Neuronal stem cell (in vitro differentiated cells): ENCODE data around the gene ESYT2.

Experiments
- DNase-seq: peaks from one replicate; pipeline ENCODE4 v3.0.0-alpha.2; 2013; ENCODE audit warnings: low spot score
- H2AFZ ChIP-seq: one replicate; pipeline ENCODE4 v1.6.1; 2013; ENCODE audit warnings: mild to moderate bottlenecking, low read length, inconsistent platforms
- H2AK5ac ChIP-seq: 2 replicates; pipeline ENCODE4 v1.6.1; 2013; ENCODE audit warnings: low read depth, mild to moderate bottlenecking, inconsistent platforms, low read length, moderate library complexity, mixed read lengths
- H2BK120ac ChIP-seq: 2 replicates; pipeline ENCODE4 v1.6.1; 2013; ENCODE audit warnings: low read depth, mild to moderate bottlenecking, inconsistent platforms, low read length, moderate library complexity, mixed read lengths
- H2BK12ac ChIP-seq: one replicate; pipeline ENCODE4 v1.6.1; 2013; ENCODE audit warnings: low read length, inconsistent platforms
- H2BK15ac ChIP-seq: 2 replicates; pipeline ENCODE4 v1.6.1; 2013; ENCODE audit warnings: mild to moderate bottlenecking, low read length, inconsistent platforms, mixed read lengths
- H2BK5ac ChIP-seq: one replicate; pipeline ENCODE4 v1.6.1; 2013; ENCODE audit warnings: inconsistent platforms, mild to moderate bottlenecking, low read length, moderate library complexity
- H3K14ac ChIP-seq: one replicate; pipeline ENCODE4 v1.6.1; 2013; ENCODE audit warnings: low read length, inconsistent platforms
- H3K18ac ChIP-seq: 2 replicates; pipeline ENCODE4 v1.6.1; 2013; ENCODE audit warnings: low read length, inconsistent platforms
- H3K23ac ChIP-seq: 2 replicates; pipeline ENCODE4 v1.6.1; 2013; ENCODE audit warnings: low read depth, mild to moderate bottlenecking, mixed read lengths, low read length, inconsistent platforms; ENCODE audit not compliant: poor library complexity
- H3K27ac ChIP-seq: replicated peaks from 3 replicates; pipeline ENCODE4 v1.5.1; 2013; ENCODE audit warnings: low read length, inconsistent platforms
- H3K27me3 ChIP-seq, 3 experiments: 2 replicates each; pipeline ENCODE4 v1.6.1; 2013; ENCODE audit warnings: low read length in 3 of 3, mild to moderate bottlenecking in 2 of 3, inconsistent platforms in 1 of 3, low read depth in 1 of 3, mixed read lengths in 1 of 3, moderate library complexity in 1 of 3; ENCODE audit not compliant: control insufficient read depth in 3 of 3, insufficient read depth in 3 of 3
- H3K36me3 ChIP-seq, 2 donors: replicated peaks in 1 of 2; 2 replicates each; pipeline ENCODE4 v1.6.1; 2013; ENCODE audit warnings: low read length in 2 of 2; ENCODE audit not compliant: control insufficient read depth in 2 of 2, insufficient read depth in 2 of 2
- H3K4ac ChIP-seq: 2 replicates; pipeline ENCODE4 v1.6.1; 2013; ENCODE audit warnings: inconsistent platforms, mild to moderate bottlenecking, low read length, moderate library complexity
- H3K4me1 ChIP-seq, 2 donors: 1 replicate in 1 of 2; 2 replicates in 1 of 2; pipeline ENCODE4 v1.6.1; 2013; ENCODE audit warnings: low read length in 2 of 2, low read depth in 1 of 2; ENCODE audit not compliant: control insufficient read depth in 2 of 2, insufficient read depth in 1 of 2
- H3K4me2 ChIP-seq: one replicate; pipeline ENCODE4 v1.6.1; 2013; ENCODE audit warnings: mild to moderate bottlenecking, low read length, inconsistent platforms; ENCODE audit not compliant: insufficient read depth, poor library complexity, severe bottlenecking
- H3K4me3 ChIP-seq, 2 donors: 2 replicates each; pipeline ENCODE4 v1.5.1; 2013; ENCODE audit warnings: low read length in 2 of 2, mild to moderate bottlenecking in 2 of 2, inconsistent platforms in 1 of 2, moderate library complexity in 1 of 2
- H3K79me1 ChIP-seq: one replicate; pipeline ENCODE4 v1.6.1; 2013; ENCODE audit warnings: low read depth, mild to moderate bottlenecking, inconsistent platforms, low read length, moderate library complexity
- H3K9ac ChIP-seq: one replicate; pipeline ENCODE4 v1.6.1; 2013; ENCODE audit warnings: mild to moderate bottlenecking, low read depth, low read length, inconsistent platforms; ENCODE audit not compliant: poor library complexity
- H3K9me3 ChIP-seq, 2 donors: replicated peaks in 1 of 2; 2 replicates each; pipeline versions ENCODE3 to v1.6.1; 2013; ENCODE audit warnings: low read length in 2 of 2, mild to moderate bottlenecking in 2 of 2, inconsistent platforms in 1 of 2, low read depth in 1 of 2, mixed read lengths in 1 of 2, moderate library complexity in 1 of 2; ENCODE audit not compliant: control insufficient read depth in 2 of 2, insufficient read depth in 1 of 2
- H4K8ac ChIP-seq: one replicate; pipeline ENCODE4 v1.6.1; 2013; ENCODE audit warnings: low read depth, mild to moderate bottlenecking, inconsistent platforms, low read length, moderate library complexity
- H4K91ac ChIP-seq: one replicate; pipeline ENCODE4 v1.6.1; 2013; ENCODE audit warnings: low read length, low read depth, mild to moderate bottlenecking, inconsistent platforms; ENCODE audit not compliant: poor library complexity
- WGBS, 2 donors: extraction: QIAGEN DNeasy Blood & Tissue Kit; methylation state at CpG; one replicate each; pipeline ENCODE4 v1.1.7; 2013; ENCODE audit warnings: missing lambda C conversion rate in 2 of 2, mixed read lengths in 1 of 2; ENCODE audit not compliant: insufficient read length in 2 of 2, insufficient replicate concordance in 1 of 2; ENCODE audit errors: extremely low coverage in 2 of 2; 5-methylcytosine and 5-hydroxymethylcytosine counted together

The ESYT2 gene

GRCh38 chr7:158729646-158730382 lies 99.5 kb downstream of the ESYT2 start:
- H2AK5ac ChIP-seq = no peak overlapping the region

GRCh38 chr7:158728911-158729645 lies 100.2 kb downstream of the ESYT2 start:
- Histone ChIP-seq H2BK12ac (no peak overlapping the region), H3K4me2 (no peak overlapping the region), H3K9me3 (peaks cover 0 to 2% of the 10 kb centered on the region in 2 donors), H2AFZ (no peak overlapping the region), H3K27me3 (no peaks in the 10 kb centered on the region), H3K4ac (no peak overlapping the region), H3K9ac (no peak overlapping the region), H3K27ac (no peak overlapping the region), H3K23ac (no peak overlapping the region), H4K91ac (no peak overlapping the region), H2BK15ac (no peak overlapping the region), H3K18ac (no peak overlapping the region), H2BK5ac (no peak overlapping the region), H3K14ac (no peak overlapping the region), H4K8ac (peak overlapping the region; percentile 98), H2BK120ac (no peak overlapping the region), H3K36me3 (peaks cover 2 to 6% of the 10 kb centered on the region in 2 donors), H3K79me1 (no peaks in the 10 kb centered on the region), H3K4me3 (no peak overlapping the region), H2AK5ac (no peak overlapping the region), H3K4me1 (peaks cover 0 to 6% of the 10 kb centered on the region in 2 donors)
- DNase-seq = no peak
- no CpG with 5 or more reads among the region's 16 CpGs for WGBS, 2 donors

More at GRCh38 chr7:158729646-158730382, 99.5 kb downstream of the ESYT2 start:
- H3K18ac ChIP-seq = no peak overlapping the region
- H3K4ac ChIP-seq = no peak overlapping the region
- no peak overlapping the region for H2BK15ac ChIP-seq
- no peak overlapping the region for H2BK5ac ChIP-seq
- H3K4me2 ChIP-seq = no peak overlapping the region
- H3K9me3 ChIP-seq = peaks cover 0 to under 1% of the 10 kb centered on the region in 2 donors
- H4K8ac ChIP-seq = no peak overlapping the region
- H3K23ac ChIP-seq = no peak overlapping the region
- H2BK120ac ChIP-seq = no peak overlapping the region
- H3K14ac ChIP-seq = no peak overlapping the region
- H3K4me3 ChIP-seq = no peak overlapping the region
- no peaks in the 10 kb centered on the region for H3K27me3 ChIP-seq
- H3K4me1 ChIP-seq = peaks cover 0 to 6% of the 10 kb centered on the region in 2 donors
- no peak overlapping the region for H4K91ac ChIP-seq
- no peaks in the 10 kb centered on the region for H3K79me1 ChIP-seq
- no peak overlapping the region for H2AFZ ChIP-seq
- no peak overlapping the region for H3K27ac ChIP-seq
- WGBS, 2 donors = no CpG with 5 or more reads among the region's 7 CpGs
- no peak overlapping the region for H2BK12ac ChIP-seq
- no peak for DNase-seq
- H3K36me3 ChIP-seq = peaks cover 4 to 6% of the 10 kb centered on the region in 2 donors
- no peak overlapping the region for H3K9ac ChIP-seq

- no peaks in the 10 kb centered on the region for H3K79me1 ChIP-seq
- H3K23ac ChIP-seq = no peak overlapping the region
- H3K4me3 ChIP-seq = no peak overlapping the region
- no peak for DNase-seq
- H3K14ac ChIP-seq = no peak overlapping the region
- no peak overlapping the region for H3K27ac ChIP-seq
- H4K91ac ChIP-seq = no peak overlapping the region
- no peak overlapping the region for H3K4ac ChIP-seq
- no peak overlapping the region for H2AFZ ChIP-seq
- H3K9me3 ChIP-seq = peaks cover 0 to 2% of the 10 kb centered on the region in 2 donors
- H3K9ac ChIP-seq = no peak overlapping the region
- H2BK15ac ChIP-seq = no peak overlapping the region
- H3K4me2 ChIP-seq = no peak overlapping the region
- no peak overlapping the region for H4K8ac ChIP-seq
- H3K18ac ChIP-seq = no peak overlapping the region
- no peaks in the 10 kb centered on the region for H3K27me3 ChIP-seq
- H2AK5ac ChIP-seq = no peak overlapping the region
- no peak overlapping the region for H2BK12ac ChIP-seq
- H3K4me1 ChIP-seq = peaks cover 0 to 6% of the 10 kb centered on the region in 2 donors
- no peak overlapping the region for H2BK120ac ChIP-seq
- H3K36me3 ChIP-seq = peaks cover 0 to 2% of the 10 kb centered on the region in 2 donors
- no peak overlapping the region for H2BK5ac ChIP-seq
- WGBS, 2 donors = no CpG with 5 or more reads among the region's 5 CpGs
Measured at GRCh38 chr7:158727690-158728089, 101.6 kb downstream of the ESYT2 start.

GRCh38 chr7:158726277-158726807 lies 103.0 kb downstream of the ESYT2 start:
- Histone ChIP-seq H2BK120ac (no peak overlapping the region), H3K4me3 (no peak overlapping the region), H3K4me1 (peaks cover 0 to 6% of the 10 kb centered on the region in 2 donors), H4K91ac (no peak overlapping the region), H3K9ac (no peak overlapping the region), H3K79me1 (no peaks in the 10 kb centered on the region), H3K4ac (no peak overlapping the region), H3K27ac (no peak overlapping the region), H3K18ac (no peak overlapping the region), H3K36me3 (no peaks in the 10 kb centered on the region), H2AK5ac (no peak overlapping the region), H4K8ac (no peak overlapping the region), H3K27me3 (no peaks in the 10 kb centered on the region), H3K14ac (no peak overlapping the region), H3K23ac (no peak overlapping the region), H2AFZ (no peak overlapping the region), H2BK12ac (no peak overlapping the region), H2BK15ac (no peak overlapping the region), H3K4me2 (no peak overlapping the region), H3K9me3 (peaks cover 0 to 2% of the 10 kb centered on the region in 2 donors), H2BK5ac (no peak overlapping the region)
- whole genome bisulfite sequencing, 2 donors = no CpG with 5 or more reads among the region's 4 CpGs
- DNase-seq = no peak
